Colonic mucosa (tissue), 4 donors: ENCODE results near the gene RRM1. TPM values are rescaled to one million over a fixed set of nuclear protein-coding genes. Genes with fewer than 3 reads are reported as not detected.
"Not testable (repeated sequence)": the region's sequence is repeated elsewhere in the genome, so short reads cannot be mapped to it uniquely, and the experiment has no call there.

Experiments
- DNase-seq: peaks from one replicate; pipeline ENCODE4 v3.0.0-alpha.2; 2020
- H3K27ac ChIP-seq: fragments of 200-600 bp; one replicate; pipeline ENCODE4 v1.8.0; 2021
- H3K27me3 ChIP-seq: fragments of 200-600 bp; one replicate; pipeline ENCODE4 v1.8.0; 2021
- H3K36me3 ChIP-seq: fragments of 200-600 bp; one replicate; pipeline ENCODE4 v1.8.0; 2021
- H3K4me1 ChIP-seq: fragments of 200-600 bp; one replicate; pipeline ENCODE4 v1.8.0; 2021; ENCODE audit warnings: mild to moderate bottlenecking
- H3K4me3 ChIP-seq: fragments of 200-600 bp; one replicate; pipeline ENCODE4 v1.8.0; 2021
- H3K9ac ChIP-seq, 2 donors: one replicate each; pipeline ENCODE4 v1.7.0; 2013; ENCODE audit warnings: control low read depth in 2 of 2, low read depth in 2 of 2, low read length in 2 of 2
- H3K9me3 ChIP-seq: fragments of 200-600 bp; one replicate; pipeline ENCODE4 v1.8.0; 2021
- intact Hi-C: fragments of 100-400 bp; cut with DNase I; formaldehyde crosslinking; loops from one replicate; pipeline ENCODE4 v1.14.1; 2022
- total RNA-seq, 2 donors: library from RNA; stranded (reverse); fragmentation: NEBNext Ultra II Directional in 1 of 2; extraction: Animal tissue kit (Norgen Biotek cat#: 25700) in 1 of 2; gene quantifications; one replicate each; pipeline ENCODE4 v1.2.1, GENCODE V29; 2021
- TF ChIP-seq, protein P1 (sequence below): fragments of 200-600 bp; IDR thresholded peaks from one replicate; pipeline ENCODE4 v1.8.0; 2022; ENCODE audit warnings: antibody characterized with exemption, mild to moderate bottlenecking
- donor health status: healthy.
- donor health status: DM: no; HTN: no; CAD: no.
- donor health status: DM: no; HTN: no; CAD: no.

RRM1 gene
- total RNA-seq, 2 donors from 2014 or later, result 50.7 to 108 TPM

DNA sequence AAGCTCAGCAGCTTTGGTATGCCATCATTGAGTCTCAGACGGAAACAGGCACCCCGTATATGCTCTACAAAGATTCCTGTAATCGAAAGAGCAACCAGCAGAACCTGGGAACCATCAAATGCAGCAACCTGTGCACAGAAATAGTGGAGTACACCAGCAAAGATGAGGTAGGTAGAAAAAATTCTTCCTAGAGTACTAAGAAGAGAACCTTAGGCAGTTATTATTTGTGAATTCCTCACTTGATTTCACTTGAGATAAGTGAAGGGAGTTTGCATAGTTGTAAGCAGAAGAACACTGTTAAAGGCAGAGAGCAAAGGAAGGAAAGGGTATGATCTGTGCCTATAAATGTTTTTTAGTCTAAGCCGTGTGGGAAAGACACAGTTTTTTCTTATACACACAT, 28.6 kb downstream of the RRM1 start:
- no peak overlapping the region for H3K9ac ChIP-seq
- H3K4me1 ChIP-seq, result no peaks in the 10 kb centered on the region
- no peaks in the 10 kb centered on the region for H3K36me3 ChIP-seq
- DNase-seq, result no peak
- no peaks in the 10 kb centered on the region for H3K27me3 ChIP-seq
- H3K27ac ChIP-seq, result no peak overlapping the region
- no peak overlapping the region for H3K4me3 ChIP-seq
- intact Hi-C loops, result no loop called here
- TF ChIP-seq, protein P1, sequence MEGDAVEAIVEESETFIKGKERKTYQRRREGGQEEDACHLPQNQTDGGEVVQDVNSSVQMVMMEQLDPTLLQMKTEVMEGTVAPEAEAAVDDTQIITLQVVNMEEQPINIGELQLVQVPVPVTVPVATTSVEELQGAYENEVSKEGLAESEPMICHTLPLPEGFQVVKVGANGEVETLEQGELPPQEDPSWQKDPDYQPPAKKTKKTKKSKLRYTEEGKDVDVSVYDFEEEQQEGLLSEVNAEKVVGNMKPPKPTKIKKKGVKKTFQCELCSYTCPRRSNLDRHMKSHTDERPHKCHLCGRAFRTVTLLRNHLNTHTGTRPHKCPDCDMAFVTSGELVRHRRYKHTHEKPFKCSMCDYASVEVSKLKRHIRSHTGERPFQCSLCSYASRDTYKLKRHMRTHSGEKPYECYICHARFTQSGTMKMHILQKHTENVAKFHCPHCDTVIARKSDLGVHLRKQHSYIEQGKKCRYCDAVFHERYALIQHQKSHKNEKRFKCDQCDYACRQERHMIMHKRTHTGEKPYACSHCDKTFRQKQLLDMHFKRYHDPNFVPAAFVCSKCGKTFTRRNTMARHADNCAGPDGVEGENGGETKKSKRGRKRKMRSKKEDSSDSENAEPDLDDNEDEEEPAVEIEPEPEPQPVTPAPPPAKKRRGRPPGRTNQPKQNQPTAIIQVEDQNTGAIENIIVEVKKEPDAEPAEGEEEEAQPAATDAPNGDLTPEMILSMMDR, result no peak
- no peaks in the 10 kb centered on the region for H3K9me3 ChIP-seq

DNA sequence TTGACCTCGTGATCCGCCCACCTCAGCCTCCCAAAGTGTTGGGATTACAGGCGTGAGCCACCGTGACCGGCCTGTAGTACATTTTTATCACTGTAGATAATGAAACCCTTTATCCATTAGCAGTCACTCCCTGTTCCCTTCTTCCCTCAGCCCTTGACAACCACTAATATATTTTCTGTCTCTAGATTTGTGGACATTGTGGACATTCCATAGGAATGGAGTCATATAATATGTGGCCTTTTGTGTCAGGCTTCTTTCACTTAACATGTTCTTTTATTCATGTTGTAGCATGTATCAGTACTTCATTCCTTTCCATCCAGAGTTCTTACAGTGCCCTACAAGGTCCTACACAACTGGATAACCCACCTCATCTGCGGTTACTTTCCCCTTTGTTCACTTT, 30.5 kb downstream of the RRM1 start:
- TF ChIP-seq, protein P1, result no peak
- Histone ChIP-seq H3K27me3 (no peaks in the 10 kb centered on the region), H3K4me1 (no peaks in the 10 kb centered on the region), H3K36me3 (no peaks in the 10 kb centered on the region), H3K9ac (no peak overlapping the region), H3K9me3 (no peaks in the 10 kb centered on the region), H3K27ac (no peak overlapping the region), H3K4me3 (no peak overlapping the region)
- intact Hi-C loops, result no loop called here
- DNase-seq, result no peak

DNA sequence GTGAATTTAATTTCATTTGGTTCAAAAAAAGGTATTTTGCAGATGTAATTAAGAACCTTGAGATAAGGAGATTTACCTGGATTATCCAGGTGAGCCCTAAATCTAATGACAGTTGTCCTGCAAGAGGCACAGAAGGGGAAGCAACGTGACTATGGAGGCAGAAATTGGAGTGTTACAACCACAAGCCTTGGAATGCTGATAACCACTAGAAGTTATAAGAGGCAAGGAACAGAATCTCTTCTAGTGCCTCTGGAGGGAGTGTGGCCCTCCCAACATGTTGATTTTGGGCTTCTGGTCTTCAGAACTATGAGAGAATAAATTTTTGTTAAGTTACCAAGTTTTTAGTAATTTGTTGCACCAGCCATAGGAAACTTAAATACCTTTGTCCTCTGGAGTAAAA, 32.8 kb downstream of the RRM1 start:
- no peaks in the 10 kb centered on the region for H3K4me1 ChIP-seq
- no peak for DNase-seq

DNA sequence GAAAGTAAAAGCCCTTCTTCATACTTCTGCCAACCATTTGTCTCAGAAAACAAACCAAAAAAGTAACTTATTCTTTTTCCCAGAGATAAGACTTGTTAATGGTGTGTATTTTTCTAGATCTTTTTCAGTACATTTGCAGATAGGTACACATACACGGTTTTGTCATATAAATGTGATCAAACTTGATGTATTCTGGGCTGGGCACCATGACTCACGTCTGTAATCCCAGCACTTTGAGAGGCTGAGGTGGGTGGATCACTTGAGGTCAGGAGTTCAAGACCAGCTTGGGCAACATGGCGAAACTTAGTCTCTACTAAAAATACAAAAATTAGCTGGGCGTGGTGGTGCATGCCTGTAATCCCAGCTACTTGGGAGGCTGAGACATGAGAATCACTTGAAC, 35.6 kb downstream of the RRM1 start:
- H3K9me3 ChIP-seq, H3K9ac ChIP-seq, intact Hi-C loops, DNase-seq, H3K4me3 ChIP-seq, H3K27ac ChIP-seq, H3K4me1 ChIP-seq, H3K27me3 ChIP-seq, H3K36me3 ChIP-seq: not testable (repeated sequence)

More for the DNA sequence above, 32.8 kb downstream of the RRM1 start:
- Histone ChIP-seq H3K27me3 (no peaks in the 10 kb centered on the region), H3K36me3 (no peaks in the 10 kb centered on the region), H3K9ac (no peak overlapping the region), H3K9me3 (no peaks in the 10 kb centered on the region), H3K27ac (no peak overlapping the region), H3K4me3 (no peak overlapping the region)
- TF ChIP-seq, protein P1, result no peak
- intact Hi-C loops, result no loop called here

DNA sequence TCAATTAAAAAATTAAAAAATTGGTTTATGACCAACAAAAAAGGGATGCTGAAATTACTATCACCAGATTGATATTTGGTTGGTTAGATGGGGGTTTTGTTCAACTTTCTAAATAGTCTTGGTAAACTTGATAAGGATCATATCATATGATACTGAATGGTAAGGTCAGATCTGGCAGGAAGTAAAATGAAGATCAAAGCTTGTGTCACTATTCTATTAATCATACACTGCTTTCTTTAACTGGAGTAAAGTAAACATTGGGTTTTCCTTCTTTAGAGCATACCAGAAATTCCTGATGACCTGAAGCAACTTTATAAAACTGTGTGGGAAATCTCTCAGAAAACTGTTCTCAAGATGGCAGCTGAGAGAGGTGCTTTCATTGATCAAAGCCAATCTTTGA, 40.2 kb downstream of the RRM1 start:
- H3K9me3 ChIP-seq, result no peaks in the 10 kb centered on the region
- no peak overlapping the region for H3K4me3 ChIP-seq
- H3K9ac ChIP-seq, result no peak overlapping the region
- H3K4me1 ChIP-seq, result no peaks in the 10 kb centered on the region
- intact Hi-C loops, result no loop called here
- H3K27me3 ChIP-seq, result no peaks in the 10 kb centered on the region
- H3K36me3 ChIP-seq, result peaks cover 6% of the 10 kb centered on the region
- TF ChIP-seq, protein P1, result no peak
- no peak overlapping the region for H3K27ac ChIP-seq
- DNase-seq, result no peak

DNA sequence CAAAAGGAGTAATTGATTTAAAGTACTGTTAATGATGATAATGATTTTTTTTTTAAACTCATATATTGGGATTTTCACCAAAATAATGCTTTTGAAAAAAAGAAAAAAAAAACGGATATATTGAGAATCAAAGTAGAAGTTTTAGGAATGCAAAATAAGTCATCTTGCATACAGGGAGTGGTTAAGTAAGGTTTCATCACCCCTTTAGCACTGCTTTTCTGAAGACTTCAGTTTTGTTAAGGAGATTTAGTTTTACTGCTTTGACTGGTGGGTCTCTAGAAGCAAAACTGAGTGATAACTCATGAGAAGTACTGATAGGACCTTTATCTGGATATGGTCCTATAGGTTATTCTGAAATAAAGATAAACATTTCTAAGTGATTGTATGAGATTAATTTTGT, 43.9 kb downstream of the RRM1 start:
- Histone ChIP-seq H3K27ac (no peak overlapping the region), H3K36me3 (peaks cover 6% of the 10 kb centered on the region), H3K9ac (no peak overlapping the region), H3K4me1 (no peaks in the 10 kb centered on the region), H3K27me3 (no peaks in the 10 kb centered on the region), H3K4me3 (no peak overlapping the region), H3K9me3 (no peaks in the 10 kb centered on the region)
- intact Hi-C loops, result no loop called here
- no peak for DNase-seq
- TF ChIP-seq, protein P1, result no peak
